ENCODE results near the gene S100PBP.

The S100PBP gene

GRCh38 chr1:32825181-32825580 is 7.7 kb downstream of the S100PBP start:
- DNase-seq (ENCODE audit: low read depth, low spot score), result no peak

GRCh38 chr1:32828341-32828740 is 10.9 kb downstream of the S100PBP start:
- no peak for DNase-seq (ENCODE audit: low read depth, low spot score)

GRCh38 chr1:32830092-32830852 is 12.8 kb downstream of the S100PBP start:
- DNase-seq (ENCODE audit: low read depth, low spot score), result no peak

GRCh38 chr1:32831878-32832277 is 14.4 kb downstream of the S100PBP start:
- no peak for DNase-seq (ENCODE audit: low read depth, low spot score)

- DNase-seq (ENCODE audit: low read depth, low spot score), result no peak
Measured at GRCh38 chr1:32848354-32849063, 31.1 kb downstream of the S100PBP start.

- DNase-seq (ENCODE audit: low read depth, low spot score), result no peak
Measured at GRCh38 chr1:32855861-32856617, 38.6 kb downstream of the S100PBP start.

- DNase-seq (ENCODE audit: low read depth, low spot score), result no peak
Measured at GRCh38 chr1:32858136-32858535, 40.7 kb downstream of the S100PBP start.

GRCh38 chr1:32858791-32859190 is 41.3 kb downstream of the S100PBP start:
- DNase-seq (ENCODE audit: low read depth, low spot score), result no peak

- DNase-seq (ENCODE audit: low read depth, low spot score), result no peak
Measured at GRCh38 chr1:32859915-32860314, 42.5 kb downstream of the S100PBP start.

GRCh38 chr1:32860566-32860965 is 43.1 kb downstream of the S100PBP start:
- DNase-seq (ENCODE audit: low read depth, low spot score), result no peak

GRCh38 chr1:32861904-32862695 is 44.6 kb downstream of the S100PBP start:
- no peak for DNase-seq (ENCODE audit: low read depth, low spot score)

GRCh38 chr1:32863218-32863880 is 45.9 kb downstream of the S100PBP start:
- DNase-seq (ENCODE audit: low read depth, low spot score), result no peak

GRCh38 chr1:32863881-32864245 is 46.4 kb downstream of the S100PBP start:
- no peak for DNase-seq (ENCODE audit: low read depth, low spot score)

- no peak for DNase-seq (ENCODE audit: low read depth, low spot score)
Measured at GRCh38 chr1:32864375-32865019, 47.0 kb downstream of the S100PBP start.

GRCh38 chr1:32865639-32866405 is 48.4 kb downstream of the S100PBP start:
- no peak for DNase-seq (ENCODE audit: low read depth, low spot score)

- DNase-seq (ENCODE audit: low read depth, low spot score), result no peak
Measured at GRCh38 chr1:32867151-32867550, 49.7 kb downstream of the S100PBP start.

- no peak for DNase-seq (ENCODE audit: low read depth, low spot score)
Measured at GRCh38 chr1:32867671-32868070, 50.2 kb downstream of the S100PBP start.

- no peak for DNase-seq (ENCODE audit: low read depth, low spot score)
Measured at GRCh38 chr1:32868085-32868484, 50.6 kb downstream of the S100PBP start.

GRCh38 chr1:32868806-32869455 is 51.5 kb downstream of the S100PBP start:
- DNase-seq (ENCODE audit: low read depth, low spot score), result no peak

Measured in ELF-1 (cell line).